ENCODE results near the gene UTY. TPM values are rescaled to one million over a fixed set of nuclear protein-coding genes. Genes with fewer than 3 reads are reported as not detected.

UTY gene
- total and polyA plus RNA-seq, 12 donors = 1.3 to 15.8 (median 14.2) TPM; not detected in 3

DNA sequence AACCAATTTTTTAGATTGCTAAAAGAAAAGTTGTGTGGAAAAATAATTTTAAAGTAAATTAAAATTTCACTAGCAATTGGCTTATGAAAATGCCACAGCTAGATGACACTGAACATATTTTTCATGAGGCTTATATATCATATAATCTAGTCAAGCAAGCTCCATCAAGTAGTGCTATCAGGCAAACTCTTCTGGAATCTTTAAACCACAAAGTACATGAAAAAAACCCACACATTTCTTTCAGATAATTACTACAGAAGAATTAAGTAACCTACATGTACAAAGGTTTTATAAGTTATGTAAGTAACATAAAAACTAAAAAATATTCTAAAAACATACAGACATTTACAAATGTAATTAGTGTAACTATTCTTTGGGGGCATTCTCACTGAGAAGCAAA, 229.4 kb downstream of the UTY start:
- no peaks in the 10 kb centered on the region for H3K9me3 ChIP-seq
- H3K36me3 ChIP-seq = peaks cover 0 to 39% (median 0%) of the 10 kb centered on the region in 9 donors
- no peak overlapping the region for H3K27ac ChIP-seq
- H3K27me3 ChIP-seq = no peaks in the 10 kb centered on the region
- H3K4me1 ChIP-seq = peaks cover 0 to 15% (median 0%) of the 10 kb centered on the region in 9 donors
- TF ChIP-seq, protein P1, sequence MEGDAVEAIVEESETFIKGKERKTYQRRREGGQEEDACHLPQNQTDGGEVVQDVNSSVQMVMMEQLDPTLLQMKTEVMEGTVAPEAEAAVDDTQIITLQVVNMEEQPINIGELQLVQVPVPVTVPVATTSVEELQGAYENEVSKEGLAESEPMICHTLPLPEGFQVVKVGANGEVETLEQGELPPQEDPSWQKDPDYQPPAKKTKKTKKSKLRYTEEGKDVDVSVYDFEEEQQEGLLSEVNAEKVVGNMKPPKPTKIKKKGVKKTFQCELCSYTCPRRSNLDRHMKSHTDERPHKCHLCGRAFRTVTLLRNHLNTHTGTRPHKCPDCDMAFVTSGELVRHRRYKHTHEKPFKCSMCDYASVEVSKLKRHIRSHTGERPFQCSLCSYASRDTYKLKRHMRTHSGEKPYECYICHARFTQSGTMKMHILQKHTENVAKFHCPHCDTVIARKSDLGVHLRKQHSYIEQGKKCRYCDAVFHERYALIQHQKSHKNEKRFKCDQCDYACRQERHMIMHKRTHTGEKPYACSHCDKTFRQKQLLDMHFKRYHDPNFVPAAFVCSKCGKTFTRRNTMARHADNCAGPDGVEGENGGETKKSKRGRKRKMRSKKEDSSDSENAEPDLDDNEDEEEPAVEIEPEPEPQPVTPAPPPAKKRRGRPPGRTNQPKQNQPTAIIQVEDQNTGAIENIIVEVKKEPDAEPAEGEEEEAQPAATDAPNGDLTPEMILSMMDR (IDR thresholded peaks at IDR 0.05) = no peak
- ATAC-seq (no peak), DNase-seq (no peak)
- no peak overlapping the region for H3K4me3 ChIP-seq
- intact Hi-C loops (cut with DNase I) = no loop called here

GRCh38 chrY:13243716-13244115, 236.1 kb downstream of the UTY start:
- intact Hi-C loops (cut with DNase I) = no loop called here
- ATAC-seq = no peak
- H3K4me1 ChIP-seq = peaks cover 0 to 5% (median 0%) of the 10 kb centered on the region in 9 donors
- no peaks in the 10 kb centered on the region for H3K9me3 ChIP-seq
- no peaks in the 10 kb centered on the region for H3K27me3 ChIP-seq
- no peak for DNase-seq
- peaks cover 0 to 27% (median 0%) of the 10 kb centered on the region in 9 donors for H3K36me3 ChIP-seq
- H3K4me3 ChIP-seq = no peak overlapping the region
- no peak overlapping the region for H3K27ac ChIP-seq
- 93 to 95% methylated on average over 5 of the region's 5 CpGs for WGBS, 2 donors
- TF ChIP-seq, protein P1 (IDR thresholded peaks at IDR 0.05) = no peak

- H3K9me3 ChIP-seq = peaks cover 0 to 5% (median 0%) of the 10 kb centered on the region in 11 donors
- ATAC-seq (peak in 5 of 8 donors; percentile 74 to 96 (median 91)), DNase-seq (peak; percentile 32 to 48)
- H3K27me3 ChIP-seq = no peaks in the 10 kb centered on the region
- TF ChIP-seq, protein P1 (IDR thresholded peaks at IDR 0.05) = no peak
- intact Hi-C loops (cut with DNase I) = no loop called here
- H3K4me1 ChIP-seq = peaks cover 0 to 15% (median 0%) of the 10 kb centered on the region in 9 donors
- H3K36me3 ChIP-seq = peaks cover 0 to 11% (median 0%) of the 10 kb centered on the region in 9 donors
- H3K27ac ChIP-seq = peak overlapping the region in 5 of 10 donors; percentile 64 to 72 (median 66)
- 27 to 37% methylated on average over 3 of the region's 3 CpGs for WGBS, 2 donors
- no peak overlapping the region for H3K4me3 ChIP-seq
These were observed 245.9 kb downstream of the UTY start for GRCh38 chrY:13233901-13234300.

- Histone ChIP-seq H3K36me3 (peaks cover 0 to 3% (median 0%) of the 10 kb centered on the region in 9 donors), H3K27ac (peak overlapping the region in 5 of 10 donors; percentile 64 to 72 (median 66)), H3K4me3 (no peak overlapping the region), H3K27me3 (no peaks in the 10 kb centered on the region), H3K9me3 (peaks cover 0 to 5% (median 0%) of the 10 kb centered on the region in 11 donors), H3K4me1 (peaks cover 0 to 15% (median 0%) of the 10 kb centered on the region in 9 donors)
- ATAC-seq = peak in 5 of 8 donors; percentile 25 to 89 (median 80)
- TF ChIP-seq, protein P1 (IDR thresholded peaks at IDR 0.05) = no peak
- intact Hi-C loops (cut with DNase I) = no loop called here
- 33 to 52% methylated on average over 1 of the region's 1 CpG for WGBS, 2 donors
- no peak for DNase-seq
These were observed 246.7 kb downstream of the UTY start for GRCh38 chrY:13233118-13233517.

All from heart right ventricle (tissue), 16 donors.